HL-60 (cell line): ENCODE data around the gene TPBG.

ENCODE experiments used
- CTCF ChIP-seq: IDR thresholded peaks from one replicate; pipeline ENCODE4 v1.5.1; 2011; ENCODE audit warnings: low read length, control low read depth, inconsistent platforms; ENCODE audit not compliant: insufficient read depth
- POLR2AphosphoS5 ChIP-seq: IDR thresholded peaks from 2 replicates; pipeline ENCODE4 v1.6.1; 2012; ENCODE audit warnings: low read depth

GRCh38 chr6:82415820-82416219 is 52.2 kb downstream of the TPBG start:
- no peak for TF ChIP-seq CTCF
- no peak for TF ChIP-seq POLR2AphosphoS5
